IMR-90 (cell line): ENCODE data around the gene FBLN7. TPM values are rescaled to one million over a fixed set of nuclear protein-coding genes. Genes with fewer than 3 reads are reported as not detected.
A peak's percentile ranks its signal among the peaks of the same experiment; 100 is the strongest.

ENCODE experiments used
- ATAC-seq: fragments of 200-7000 bp; cut with Tn5 transposase; 2 replicates; pipeline ENCODE4 v1.9.1; 2020; ENCODE audit warnings: low read depth, mild to moderate bottlenecking, moderate library complexity
- BruUV-seq: library from RNA; stranded (reverse); fragments of 400-500 nt; replicated peaks from 2 replicates; lab custom pipeline; 2021; lab: Mats Ljungman, UMichigan
- CTCF ChIA-PET: fragments of 300-600 bp; formaldehyde crosslinking; extraction: SDS; loops from one replicate; lab custom pipeline; 2021; ENCODE audit warnings: antibody characterized with exemption; lab: Yijun Ruan, JAX
- POLR2A ChIA-PET: fragments of 300-600 bp; sonication (Branson Sonifier 250); formaldehyde crosslinking; loops from one replicate; lab custom pipeline; 2022; ENCODE audit warnings: antibody characterized with exemption; ENCODE audit not compliant: unreplicated experiment; lab: Charles Lee
- DNase-seq: peaks from one replicate; pipeline ENCODE4 v3.0.0; 2013
- H2AFZ ChIP-seq: replicated peaks from 2 replicates; pipeline ENCODE3; 2013; ENCODE audit warnings: low read length, mild to moderate bottlenecking; ENCODE audit not compliant: poor library complexity
- H2AK5ac ChIP-seq: 2 replicates; pipeline ENCODE4 v1.6.1; 2013; ENCODE audit warnings: low read depth, low read length, inconsistent platforms
- H2AK9ac ChIP-seq: replicated peaks from 2 replicates; pipeline ENCODE3; 2013; ENCODE audit warnings: mild to moderate bottlenecking, low read depth, low read length, moderate library complexity; ENCODE audit not compliant: poor library complexity
- H2BK120ac ChIP-seq: 2 replicates; pipeline ENCODE4 v1.6.1; 2013; ENCODE audit warnings: low read depth, low read length, inconsistent platforms
- H2BK15ac ChIP-seq: 3 replicates; pipeline ENCODE4 v1.6.1; 2013; ENCODE audit warnings: low read depth, low read length, inconsistent platforms
- H2BK20ac ChIP-seq: 2 replicates; pipeline ENCODE4 v1.6.1; 2013; ENCODE audit warnings: low read depth, mild to moderate bottlenecking, inconsistent platforms, low read length, moderate library complexity
- H2BK5ac ChIP-seq: 2 replicates; pipeline ENCODE4 v1.6.1; 2013; ENCODE audit warnings: mild to moderate bottlenecking, low read depth, low read length, inconsistent platforms; ENCODE audit not compliant: poor library complexity, severe bottlenecking
- H3K14ac ChIP-seq: replicated peaks from 2 replicates; pipeline ENCODE4 v1.6.1; 2013; ENCODE audit warnings: low read depth, low read length, inconsistent platforms
- H3K18ac ChIP-seq: 2 replicates; pipeline ENCODE4 v1.6.1; 2013; ENCODE audit warnings: low read depth, low read length, control low read depth
- H3K23ac ChIP-seq: 2 replicates; pipeline ENCODE4 v1.6.1; 2013; ENCODE audit warnings: low read depth, low read length, inconsistent platforms
- H3K27ac ChIP-seq: 2 replicates; pipeline ENCODE4 v1.5.1; 2013; ENCODE audit warnings: mild to moderate bottlenecking, control low read depth, low read length; ENCODE audit not compliant: insufficient read depth
- H3K27me3 ChIP-seq: 2 replicates; pipeline ENCODE4 v1.6.1; 2013; ENCODE audit warnings: low read length; ENCODE audit not compliant: control insufficient read depth, insufficient read depth
- H3K36me3 ChIP-seq: 2 replicates; pipeline ENCODE4 v1.6.1; 2013; ENCODE audit warnings: low read length, mixed read lengths; ENCODE audit not compliant: control insufficient read depth, insufficient read depth
- H3K4ac ChIP-seq: 2 replicates; pipeline ENCODE4 v1.6.1; 2013; ENCODE audit warnings: low read depth, low read length, inconsistent platforms
- H3K4me1 ChIP-seq: 2 replicates; pipeline ENCODE4 v1.6.1; 2013; ENCODE audit warnings: low read length, mixed read lengths; ENCODE audit not compliant: control insufficient read depth, insufficient read depth
- H3K4me2 ChIP-seq: 2 replicates; pipeline ENCODE4 v1.6.1; 2013; ENCODE audit warnings: low read depth, mild to moderate bottlenecking, control low read depth, low read length, moderate library complexity
- H3K4me3 ChIP-seq: 2 replicates; pipeline ENCODE4 v1.5.1; 2013; ENCODE audit warnings: low read depth, mild to moderate bottlenecking, control low read depth, low read length, moderate library complexity; ENCODE audit not compliant: insufficient read depth
- H3K56ac ChIP-seq: 2 replicates; pipeline ENCODE4 v1.6.1; 2013; ENCODE audit warnings: low read length, inconsistent platforms; ENCODE audit not compliant: insufficient read depth; ENCODE audit errors: extremely low read depth
- H3K79me1 ChIP-seq, 2 experiments: 2 replicates each; pipeline ENCODE4 v1.6.1; 2013; ENCODE audit warnings: low read length in 2 of 2, inconsistent platforms in 1 of 2, low read depth in 1 of 2
- H3K9ac ChIP-seq: 2 replicates; pipeline ENCODE4 v1.6.1; 2013; ENCODE audit warnings: low read depth, low read length, control low read depth
- H3K9me1 ChIP-seq: 2 replicates; pipeline ENCODE4 v1.6.1; 2013; ENCODE audit warnings: low read length, inconsistent platforms; ENCODE audit not compliant: insufficient read depth
- H3K9me3 ChIP-seq: 2 replicates; pipeline ENCODE4 v1.6.1; 2013; ENCODE audit warnings: low read length; ENCODE audit not compliant: control insufficient read depth, insufficient read depth
- H4K20me1 ChIP-seq: 2 replicates; pipeline ENCODE4 v1.6.1; 2013; ENCODE audit warnings: low read length, inconsistent platforms; ENCODE audit not compliant: insufficient read depth
- H4K5ac ChIP-seq: 2 replicates; pipeline ENCODE4 v1.6.1; 2013; ENCODE audit warnings: mild to moderate bottlenecking, low read depth, low read length, control low read depth
- H4K8ac ChIP-seq, 2 experiments: 2 replicates each; pipeline ENCODE4 v1.6.1; 2013; ENCODE audit warnings: low read depth in 2 of 2, low read length in 2 of 2, control low read depth in 1 of 2, inconsistent platforms in 1 of 2
- H4K91ac ChIP-seq: 2 replicates; pipeline ENCODE4 v1.6.1; 2013; ENCODE audit warnings: low read depth, low read length, inconsistent platforms; ENCODE audit not compliant: insufficient read depth
- BHLHE40 ChIP-seq: fragments of 150-350 bp; IDR thresholded peaks from 2 replicates; pipeline ENCODE4 v1.6.1; 2016; ENCODE audit warnings: mild to moderate bottlenecking, low read depth, low read length
- CHD1 ChIP-seq: IDR thresholded peaks from 2 replicates; pipeline ENCODE4 v1.6.1; 2012; ENCODE audit warnings: low read depth, low read length, improper control_type of control experiment
- FOS ChIP-seq: fragments of 150-350 bp; IDR thresholded peaks from 2 replicates; pipeline ENCODE4 v1.6.1; 2016; ENCODE audit warnings: low read depth, low read length
- MAFK ChIP-seq: IDR thresholded peaks from 2 replicates; pipeline ENCODE4 v1.6.1; 2012; ENCODE audit warnings: low read depth, low read length, improper control_type of control experiment
- MXI1 ChIP-seq: IDR thresholded peaks from 2 replicates; pipeline ENCODE4 v1.6.1; 2012; ENCODE audit warnings: low read depth, mild to moderate bottlenecking, low read length, moderate library complexity, borderline replicate concordance
- NFE2L2 ChIP-seq: fragments of 150-350 bp; IDR thresholded peaks from 2 replicates; pipeline ENCODE4 v1.6.1; 2016; ENCODE audit warnings: low read depth, mild to moderate bottlenecking, low read length
- RCOR1 ChIP-seq: IDR thresholded peaks from 2 replicates; pipeline ENCODE4 v1.6.1; 2012; ENCODE audit warnings: mild to moderate bottlenecking, low read length, improper control_type of control experiment; ENCODE audit not compliant: insufficient replicate concordance
- SMC3 ChIP-seq: fragments of 150-350 bp; IDR thresholded peaks from 2 replicates; pipeline ENCODE4 v1.6.1; 2016; ENCODE audit warnings: low read depth, mild to moderate bottlenecking, antibody characterized with exemption, low read length, moderate library complexity
- WGBS, 2 experiments: methylation state at CpG; one replicate each; pipeline versions ENCODE4 v1.1.5 to v1.1.7; 2013; ENCODE audit warnings: missing lambda C conversion rate in 2 of 2; ENCODE audit not compliant: insufficient read length in 1 of 2; ENCODE audit errors: extremely low coverage in 2 of 2; 5-methylcytosine and 5-hydroxymethylcytosine counted together
- dilution Hi-C: fragments of 300-500 bp; cut with HindIII; formaldehyde crosslinking; loops from one replicate; pipeline ENCODE4 v1.14.3; 2018; ENCODE audit warnings: low sequenced_read_pairs; ENCODE audit not compliant: unreplicated experiment
- in situ Hi-C: fragments of 300-500 bp; cut with MboI; formaldehyde crosslinking; loops from 3 replicates; pipeline ENCODE4 v1.14.3; 2019; ENCODE audit warnings: low sequenced_read_pairs, inconsistent platforms, mixed read lengths
- intact Hi-C: fragments of 100-400 bp; cut with micrococcal nuclease; formaldehyde crosslinking; loops from 2 replicates; pipeline ENCODE4 v1.10.0; 2022
- polyA plus RNA-seq, 3 experiments: library from polyadenylated mRNA; depleted of rRNA; stranded (reverse); fragments of >200 nt; gene quantifications; 2 replicates each; pipeline ENCODE4 v1.2.3, GENCODE V29; 2012; ENCODE audit warnings: low replicate concordance in 1 of 3
- total RNA-seq: library from RNA; depleted of rRNA; stranded (reverse); fragments of >200 nt; gene quantifications from 2 replicates; pipeline ENCODE4 v1.2.3, GENCODE V29; 2012
- TF ChIP-seq, protein P1 (sequence below): fragments of 150-350 bp; IDR thresholded peaks from 2 replicates; pipeline ENCODE4 v1.6.1; 2016; ENCODE audit warnings: low read depth, mild to moderate bottlenecking, low read length, moderate library complexity, borderline replicate concordance

FBLN7 gene
- total and polyA plus RNA-seq, 2 of the 4 experiments (the other 2 are of a cell fraction), result 0.18 to 1.2 TPM

DNA sequence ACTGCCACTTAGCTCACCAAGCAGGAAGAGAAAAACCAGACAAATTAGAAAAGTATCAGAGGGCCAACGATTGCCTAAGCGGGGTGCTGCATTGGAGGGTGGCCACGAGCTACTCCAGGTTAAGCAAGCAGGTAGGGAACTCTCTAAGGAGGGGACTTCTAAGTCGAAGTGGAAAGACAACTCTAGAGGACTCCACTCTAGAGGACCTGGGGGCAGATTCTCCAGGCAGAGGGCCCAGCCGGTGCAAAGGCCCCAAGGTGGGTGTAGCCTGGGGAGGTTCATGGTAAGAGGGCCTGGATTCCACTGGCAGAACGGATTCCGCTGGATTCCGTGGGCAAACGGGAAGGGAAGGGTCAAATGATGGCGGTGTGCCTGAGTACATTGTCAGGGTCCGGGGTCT lies 12.7 kb downstream of the FBLN7 start:
- H3K27me3 ChIP-seq, result no peaks in the 10 kb centered on the region
- H2AK9ac ChIP-seq, result peak overlapping the region; percentile 80
- peak overlapping the region; percentile 52 for H2BK5ac ChIP-seq
- no peak overlapping the region for H3K9ac ChIP-seq
- H4K91ac ChIP-seq, result peak overlapping the region; percentile 70; the same call in 1 of the 2 replicates
- in situ Hi-C loops, result no loop called here
- peak overlapping the region; percentile 11 to 66; a peak in 2 of 4 replicates for H4K8ac ChIP-seq
- H3K18ac ChIP-seq, result peak overlapping the region; percentile 21; the same call in 1 of the 2 replicates
- H3K4me1 ChIP-seq, result peaks cover 10% of the 10 kb centered on the region
- no peak for DNase-seq
- TF ChIP-seq MAFK, result no peak
- TF ChIP-seq NFE2L2, result no peak
- TF ChIP-seq, protein P1, sequence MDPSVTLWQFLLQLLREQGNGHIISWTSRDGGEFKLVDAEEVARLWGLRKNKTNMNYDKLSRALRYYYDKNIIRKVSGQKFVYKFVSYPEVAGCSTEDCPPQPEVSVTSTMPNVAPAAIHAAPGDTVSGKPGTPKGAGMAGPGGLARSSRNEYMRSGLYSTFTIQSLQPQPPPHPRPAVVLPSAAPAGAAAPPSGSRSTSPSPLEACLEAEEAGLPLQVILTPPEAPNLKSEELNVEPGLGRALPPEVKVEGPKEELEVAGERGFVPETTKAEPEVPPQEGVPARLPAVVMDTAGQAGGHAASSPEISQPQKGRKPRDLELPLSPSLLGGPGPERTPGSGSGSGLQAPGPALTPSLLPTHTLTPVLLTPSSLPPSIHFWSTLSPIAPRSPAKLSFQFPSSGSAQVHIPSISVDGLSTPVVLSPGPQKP, result no peak
- no peak for TF ChIP-seq BHLHE40
- no peak for TF ChIP-seq CHD1
- no peak for TF ChIP-seq FOS
- TF ChIP-seq SMC3, result no peak
- TF ChIP-seq MXI1, result no peak
- TF ChIP-seq RCOR1, result no peak
- H3K9me1 ChIP-seq, result peaks cover 5% of the 10 kb centered on the region
- no peak overlapping the region for H3K4me2 ChIP-seq
- H3K27ac ChIP-seq, result peak overlapping the region; percentile 43; the same call in 1 of the 2 replicates
- H2BK20ac ChIP-seq, result peak overlapping the region; percentile 62; the same call in 1 of the 2 replicates
- CTCF ChIA-PET, result no interaction called here
- no peak overlapping the region for H3K56ac ChIP-seq
- dilution Hi-C loops, result no loop called here
- 0 out of 2 replicates have a peak overlapping the region, but pooled peaks have one; percentile 5 for H3K14ac ChIP-seq
- H2AFZ ChIP-seq, result peak overlapping the region; percentile 77
- H2BK15ac ChIP-seq, result no peak overlapping the region
- peak overlapping the region; percentile 9 for H3K4ac ChIP-seq
- H3K23ac ChIP-seq, result peak overlapping the region; percentile 15; the same call in 1 of the 2 replicates
- 0 out of 4 replicates have a peak, but pooled peaks cover 0 to 11% of the 10 kb centered on the region in 2 experiments for H3K79me1 ChIP-seq
- H4K5ac ChIP-seq, result peak overlapping the region; percentile 24; the same call in 1 of the 2 replicates
- no TSS peak for BruUV-seq
- H2BK120ac ChIP-seq, result peak overlapping the region; percentile 39; the same call in 1 of the 2 replicates
- no peaks in the 10 kb centered on the region for H3K36me3 ChIP-seq
- POLR2A ChIA-PET, result no interaction called here
- peak overlapping the region; percentile 56; the same call in 1 of the 2 replicates for H2AK5ac ChIP-seq
- intact Hi-C loops, result no loop called here
- H4K20me1 ChIP-seq, result no peaks in the 10 kb centered on the region
- WGBS, 2 experiments, result no CpG with 5 or more reads among the region's 11 CpGs
- H3K4me3 ChIP-seq, result no peak overlapping the region
- H3K9me3 ChIP-seq, result no peaks in the 10 kb centered on the region
- ATAC-seq, result peak; percentile 6
